Natural killer cell (primary cell): ENCODE measurements around the gene NFIC. TPM values are rescaled to one million over a fixed set of nuclear protein-coding genes. Genes with fewer than 3 reads are reported as not detected.

Experiments
- ATAC-seq, 3 donors: fragments of 150-1000 bp in 2 of 3; fragments of 200-7000 bp in 1 of 3; cut with Tn5 transposase; 1 replicate in 1 of 3; 2 replicates in 2 of 3; pipeline ENCODE4 v1.10.0; 2021; ENCODE audit warnings: mild to moderate bottlenecking in 2 of 3, moderate library complexity in 2 of 3
- DNase-seq, 2 donors: peaks; one replicate each; pipeline versions ENCODE4 v3.0.0 to v3.0.0-alpha.2; 2013 to 2021; ENCODE audit warnings: mixed read lengths in 1 of 2
- H3K27ac ChIP-seq: one replicate; pipeline ENCODE4 v1.5.1; 2013; ENCODE audit warnings: mild to moderate bottlenecking, low read length
- H3K27me3 ChIP-seq: one replicate; pipeline ENCODE4 v1.6.1; 2013; ENCODE audit warnings: low read length; ENCODE audit not compliant: control insufficient read depth, insufficient read depth
- H3K36me3 ChIP-seq: one replicate; pipeline ENCODE4 v1.6.1; 2013; ENCODE audit warnings: low read length; ENCODE audit not compliant: control insufficient read depth, insufficient read depth
- H3K4me1 ChIP-seq: one replicate; pipeline ENCODE4 v1.6.1; 2013; ENCODE audit warnings: low read length; ENCODE audit not compliant: control insufficient read depth, insufficient read depth
- H3K4me3 ChIP-seq: one replicate; pipeline ENCODE4 v1.5.1; 2013; ENCODE audit warnings: low read length
- H3K9me3 ChIP-seq: one replicate; pipeline ENCODE4 v1.6.1; 2013; ENCODE audit warnings: low read length; ENCODE audit not compliant: control insufficient read depth, insufficient read depth
- H3K27ac Mint-ChIP-seq, 2 donors: one replicate each; pipeline ENCODE4 v1.8.0; 2022; ENCODE audit warnings: mild to moderate bottlenecking in 2 of 2, mixed read lengths in 2 of 2, moderate library complexity in 1 of 2
- H3K27me3 Mint-ChIP-seq, 2 donors: one replicate each; pipeline ENCODE4 v1.8.0; 2022; ENCODE audit warnings: low read depth in 2 of 2, mixed read lengths in 2 of 2
- H3K36me3 Mint-ChIP-seq: one replicate; pipeline ENCODE4 v1.8.0; 2022; ENCODE audit warnings: mixed read lengths
- H3K4me1 Mint-ChIP-seq, 2 donors: one replicate each; pipeline ENCODE4 v1.8.0; 2022; ENCODE audit warnings: mixed read lengths in 2 of 2
- H3K4me3 Mint-ChIP-seq: one replicate; pipeline ENCODE4 v1.8.0; 2022; ENCODE audit warnings: mild to moderate bottlenecking, moderate library complexity, mixed read lengths
- H3K9me3 Mint-ChIP-seq, 2 donors: one replicate each; pipeline ENCODE4 v1.8.0; 2022; ENCODE audit warnings: mixed read lengths in 2 of 2
- WGBS: methylation state at CpG from one replicate; pipeline ENCODE4 v1.1.7; 2013; ENCODE audit warnings: missing lambda C conversion rate; ENCODE audit not compliant: insufficient coverage; 5-methylcytosine and 5-hydroxymethylcytosine counted together
- intact Hi-C: fragments of 100-400 bp; cut with micrococcal nuclease; formaldehyde crosslinking; loops from one replicate; pipeline ENCODE4 v1.14.2; 2022
- total RNA-seq, 4 donors: library from RNA; stranded (reverse); fragments of 120-200 nt in 1 of 4; gene quantifications; one replicate each; pipeline versions ENCODE4 v1.2.3 to v1.2.4, GENCODE V29; 2013 to 2022
- TF ChIP-seq, protein P1 (sequence below): fragments of 200-600 bp; IDR thresholded peaks from one replicate; pipeline ENCODE4 v1.8.0; 2022; ENCODE audit warnings: antibody characterized with exemption

Gene NFIC
- total RNA-seq, 3 donors from 2014 or later (not counting 1 experiment from before 2014, with no cell fraction given), result 18.5 to 22.2 (median 20.6) TPM

DNA sequence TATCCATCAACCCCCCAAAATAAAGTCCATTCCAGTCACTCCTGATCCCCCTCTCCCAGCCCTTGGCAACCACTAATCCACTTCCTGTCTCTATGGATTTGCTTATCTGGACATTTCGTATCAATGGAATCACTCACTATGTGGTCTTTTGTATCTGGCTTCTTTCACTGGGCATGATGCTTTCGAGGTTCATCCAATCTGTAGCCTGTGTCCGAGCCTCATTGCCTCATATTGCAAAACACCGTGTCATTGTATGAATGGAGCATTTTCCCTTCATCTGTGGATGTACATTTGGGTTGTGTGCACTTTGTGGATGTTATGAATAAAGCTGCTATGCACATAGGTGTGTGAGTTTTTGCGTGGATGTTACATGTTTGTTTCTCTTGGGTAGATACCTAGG lies 138.4 kb downstream of the NFIC start:
- TF ChIP-seq, protein P1, sequence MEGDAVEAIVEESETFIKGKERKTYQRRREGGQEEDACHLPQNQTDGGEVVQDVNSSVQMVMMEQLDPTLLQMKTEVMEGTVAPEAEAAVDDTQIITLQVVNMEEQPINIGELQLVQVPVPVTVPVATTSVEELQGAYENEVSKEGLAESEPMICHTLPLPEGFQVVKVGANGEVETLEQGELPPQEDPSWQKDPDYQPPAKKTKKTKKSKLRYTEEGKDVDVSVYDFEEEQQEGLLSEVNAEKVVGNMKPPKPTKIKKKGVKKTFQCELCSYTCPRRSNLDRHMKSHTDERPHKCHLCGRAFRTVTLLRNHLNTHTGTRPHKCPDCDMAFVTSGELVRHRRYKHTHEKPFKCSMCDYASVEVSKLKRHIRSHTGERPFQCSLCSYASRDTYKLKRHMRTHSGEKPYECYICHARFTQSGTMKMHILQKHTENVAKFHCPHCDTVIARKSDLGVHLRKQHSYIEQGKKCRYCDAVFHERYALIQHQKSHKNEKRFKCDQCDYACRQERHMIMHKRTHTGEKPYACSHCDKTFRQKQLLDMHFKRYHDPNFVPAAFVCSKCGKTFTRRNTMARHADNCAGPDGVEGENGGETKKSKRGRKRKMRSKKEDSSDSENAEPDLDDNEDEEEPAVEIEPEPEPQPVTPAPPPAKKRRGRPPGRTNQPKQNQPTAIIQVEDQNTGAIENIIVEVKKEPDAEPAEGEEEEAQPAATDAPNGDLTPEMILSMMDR, result no peak
- peak overlapping the region; percentile 97 to 98 for H3K27ac Mint-ChIP-seq
- 95% methylated on average over 5 of the region's 5 CpGs for WGBS
- H3K4me3 ChIP-seq, result no peak overlapping the region
- intact Hi-C loops, result no loop called here
- DNase-seq, result no peak
- H3K27me3 ChIP-seq, result no peaks in the 10 kb centered on the region
- ATAC-seq, result no peak
- H3K36me3 ChIP-seq, result no peaks in the 10 kb centered on the region
- no peaks in the 10 kb centered on the region for H3K9me3 Mint-ChIP-seq
- H3K4me1 ChIP-seq, result peaks cover 53% of the 10 kb centered on the region
- no peak overlapping the region for H3K4me3 Mint-ChIP-seq
- no peaks in the 10 kb centered on the region for H3K27me3 Mint-ChIP-seq
- H3K36me3 Mint-ChIP-seq, result no peaks in the 10 kb centered on the region
- peaks cover 48 to 49% of the 10 kb centered on the region in 2 donors for H3K4me1 Mint-ChIP-seq
- H3K27ac ChIP-seq, result no peak overlapping the region
- H3K9me3 ChIP-seq, result no peaks in the 10 kb centered on the region

DNA sequence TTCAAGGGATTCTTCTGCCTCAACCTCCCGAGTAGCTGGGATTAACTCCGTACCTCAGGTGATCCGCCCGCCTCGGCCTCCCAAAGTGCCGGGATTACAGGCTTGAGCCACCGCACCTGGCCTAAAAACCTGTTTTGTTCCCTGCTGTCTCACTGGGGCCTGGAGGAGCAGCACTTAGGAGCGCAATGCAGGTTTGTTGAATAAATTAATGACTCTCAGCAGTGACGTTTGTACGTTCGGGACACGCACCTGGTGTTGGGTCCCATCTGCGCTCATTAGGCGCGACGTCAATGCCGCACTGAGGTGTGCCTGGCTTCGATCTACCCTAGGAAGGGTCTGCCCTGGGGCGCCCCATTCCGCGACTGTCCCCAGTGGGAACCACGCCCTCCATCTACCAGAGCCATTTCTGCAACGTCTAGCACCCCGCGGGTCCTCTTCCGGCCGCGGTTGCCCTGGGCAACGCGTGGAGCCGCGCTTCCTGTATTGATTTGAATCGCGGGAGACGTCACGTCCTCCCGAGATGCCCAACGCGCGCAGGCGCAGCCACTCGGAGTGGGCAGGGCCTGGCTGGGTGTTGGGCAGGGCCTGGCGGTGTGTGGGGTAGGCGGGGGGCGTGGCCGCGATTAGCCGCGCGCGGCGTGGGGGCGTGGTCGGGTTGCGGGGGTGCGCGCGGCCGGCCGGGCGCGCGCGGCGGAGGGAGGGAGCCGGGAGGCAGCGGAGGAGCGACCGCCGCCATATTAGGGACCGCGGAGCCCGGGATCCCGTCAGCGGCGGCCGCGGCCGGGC lies 139.4 kb downstream of the NFIC start, which contains the start of gene FZR1:
FZR1 (plus strand) TSS at position 714 of the 786 bp plus-strand sequence. CDS start 16,679 bp downstream, outside the sequence.
- Histone ChIP-seq H3K27ac (peak within 1 kb of the TSS; percentile 89), H3K27me3 (no peaks in the 10 kb centered on the region), H3K9me3 (no peaks in the 10 kb centered on the region), H3K4me1 (peaks cover 55% of the 10 kb centered on the region), H3K4me3 (peak within 1 kb of the TSS; percentile 84), H3K36me3 (peaks cover 3% of the 10 kb centered on the region)
- intact Hi-C loops, result loop anchor here (2.0 kb wide), 1 partner anchor 67 kb away; the partner anchor contains the start of gene HMG20B
- Mint-ChIP-seq H3K4me3 (peak within 1 kb of the TSS; percentile 94), H3K27ac (peak within 1 kb of the TSS; percentile 97 to 98), H3K36me3 (no peaks in the 10 kb centered on the region), H3K9me3 (no peaks in the 10 kb centered on the region), H3K27me3 (no peaks in the 10 kb centered on the region), H3K4me1 (peaks cover 43 to 45% of the 10 kb centered on the region in 2 donors)
- DNase-seq, result peak; percentile 99 to 100
- ATAC-seq, result peak; percentile 84 to 98 (median 88)
- 1% methylated on average over 79 of the region's 79 CpGs for WGBS
- TF ChIP-seq, protein P1, result no peak

DNA sequence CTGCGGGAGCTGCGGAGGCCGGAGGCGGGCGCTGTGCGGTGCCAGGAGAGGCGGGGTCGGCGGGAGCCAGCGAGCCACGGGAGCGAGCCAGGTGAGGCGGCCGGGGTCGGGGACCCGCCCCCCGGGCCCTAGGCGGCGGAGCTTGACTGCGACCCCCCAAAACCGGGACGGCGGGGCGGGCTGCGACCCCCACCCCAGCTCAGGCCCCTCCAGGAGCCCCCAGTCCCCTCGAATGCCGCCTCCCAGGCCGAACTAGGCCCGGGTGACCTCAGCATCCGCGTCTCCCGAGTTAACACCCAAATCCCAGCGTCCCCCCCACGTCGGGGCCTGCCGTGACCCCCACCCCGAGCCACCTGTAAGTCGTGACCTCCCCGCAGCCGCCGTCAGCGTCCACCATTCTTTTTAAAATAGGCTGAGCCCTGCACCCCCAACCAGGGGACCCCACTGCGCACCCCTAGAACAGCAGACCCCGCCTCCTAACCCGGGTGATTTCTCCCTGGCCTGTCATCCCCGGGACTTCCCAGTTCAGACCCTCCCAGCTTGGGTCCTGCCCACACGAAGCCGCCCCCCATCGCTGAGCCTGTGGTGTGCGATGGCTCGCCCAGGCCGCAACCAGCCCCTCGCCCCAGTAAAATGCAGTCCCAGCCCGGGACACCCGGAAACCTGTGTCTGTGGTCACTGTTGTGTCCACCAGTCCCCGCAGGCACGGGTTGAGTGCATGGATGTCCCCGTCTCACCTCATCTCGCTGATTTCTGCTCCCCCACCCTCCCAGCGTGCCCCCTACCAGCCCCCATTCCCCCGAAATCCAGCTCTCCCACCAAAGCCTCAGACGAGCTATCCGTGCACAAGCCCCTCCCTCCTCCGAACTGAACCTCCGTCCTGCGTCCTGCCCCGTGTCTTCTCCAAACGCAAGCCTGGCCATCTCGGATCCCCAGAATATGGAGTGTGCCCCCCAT lies 140.3 kb downstream of the NFIC start:
- no peaks in the 10 kb centered on the region for H3K9me3 Mint-ChIP-seq
- DNase-seq (peak; percentile 45 to 62), ATAC-seq (peak in 2 of 3 donors; percentile 14 to 17)
- H3K4me1 ChIP-seq, result peaks cover 51% of the 10 kb centered on the region
- H3K36me3 Mint-ChIP-seq, result no peaks in the 10 kb centered on the region
- H3K4me3 ChIP-seq, result peak overlapping the region; percentile 84
- peaks cover 39 to 49% of the 10 kb centered on the region in 2 donors for H3K4me1 Mint-ChIP-seq
- no peaks in the 10 kb centered on the region for H3K27me3 Mint-ChIP-seq
- H3K27me3 ChIP-seq, result no peaks in the 10 kb centered on the region
- peak overlapping the region; percentile 71 for H3K27ac ChIP-seq
- TF ChIP-seq, protein P1, result no peak
- under 1% methylated on average over 69 of the region's 69 CpGs for WGBS
- H3K27ac Mint-ChIP-seq, result peak overlapping the region; percentile 97 to 98
- no peaks in the 10 kb centered on the region for H3K9me3 ChIP-seq
- H3K4me3 Mint-ChIP-seq, result peak overlapping the region; percentile 94
- H3K36me3 ChIP-seq, result peaks cover 8% of the 10 kb centered on the region
- intact Hi-C loops, result loop anchor here (2.0 kb wide), 1 partner anchor 66 kb away; the partner anchor contains the start of gene HMG20B
